CD8-positive, alpha-beta memory T cell (primary cell): ENCODE results near the gene GRHPR. TPM values are rescaled to one million over a fixed set of nuclear protein-coding genes. Genes with fewer than 3 reads are reported as not detected.

ENCODE experiments used
- CTCF ChIA-PET: fragments of 350-600 bp; sonication (Branson Sonifier 250); formaldehyde crosslinking; loops from one replicate; lab custom pipeline; 2021; ENCODE audit warnings: antibody characterized with exemption; lab: Charles Lee
- POLR2A ChIA-PET: fragments of 350-600 bp; sonication (Branson Sonifier 250); formaldehyde crosslinking; loops from one replicate; lab custom pipeline; 2021; ENCODE audit warnings: antibody characterized with exemption; lab: Charles Lee
- DNase-seq, 5 donors: peaks; one replicate each; pipeline versions ENCODE4 v3.0.0 to v3.0.0-alpha.2; 2020 to 2022; ENCODE audit warnings: mixed read lengths in 1 of 5
- H3K27ac ChIP-seq: one replicate; pipeline ENCODE4 v1.7.0; 2013; ENCODE audit warnings: low read depth, mild to moderate bottlenecking, low read length, moderate library complexity
- H3K27me3 ChIP-seq: 2 replicates; pipeline ENCODE4 v1.7.0; 2013; ENCODE audit warnings: low read length, mild to moderate bottlenecking; ENCODE audit not compliant: insufficient read depth, poor library complexity, severe bottlenecking
- H3K36me3 ChIP-seq: 2 replicates; pipeline ENCODE4 v1.7.0; 2013; ENCODE audit warnings: mild to moderate bottlenecking, low read length, moderate library complexity; ENCODE audit not compliant: insufficient read depth
- H3K4me1 ChIP-seq: 2 replicates; pipeline ENCODE4 v1.7.0; 2013; ENCODE audit warnings: mild to moderate bottlenecking, low read length, moderate library complexity; ENCODE audit not compliant: insufficient read depth
- H3K4me3 ChIP-seq: 2 replicates; pipeline ENCODE4 v1.7.0; 2013; ENCODE audit warnings: mild to moderate bottlenecking, low read length
- H3K9me3 ChIP-seq: 2 replicates; pipeline ENCODE4 v1.7.0; 2013; ENCODE audit warnings: mild to moderate bottlenecking, low read length
- H3K27ac Mint-ChIP-seq, 8 donors: one replicate each; pipeline ENCODE4 v1.8.0; 2020 to 2021; ENCODE audit warnings: mixed read lengths in 8 of 8, mild to moderate bottlenecking in 6 of 8, inconsistent platforms in 3 of 8, moderate library complexity in 3 of 8
- H3K27me3 Mint-ChIP-seq, 2 donors: one replicate each; pipeline ENCODE4 v1.8.0; 2020 to 2021; ENCODE audit warnings: mixed read lengths in 2 of 2, mild to moderate bottlenecking in 1 of 2, moderate library complexity in 1 of 2
- H3K36me3 Mint-ChIP-seq, 3 donors: one replicate each; pipeline ENCODE4 v1.8.0; 2020 to 2021; ENCODE audit warnings: mixed read lengths in 3 of 3, inconsistent platforms in 1 of 3, mild to moderate bottlenecking in 1 of 3
- H3K4me1 Mint-ChIP-seq, 3 donors: one replicate each; pipeline ENCODE4 v1.8.0; 2020 to 2021; ENCODE audit warnings: mixed read lengths in 3 of 3, inconsistent platforms in 1 of 3, mild to moderate bottlenecking in 1 of 3
- H3K4me3 Mint-ChIP-seq, 7 donors: one replicate each; pipeline ENCODE4 v1.8.0; 2020 to 2021; ENCODE audit warnings: mixed read lengths in 7 of 7, mild to moderate bottlenecking in 6 of 7, moderate library complexity in 4 of 7, inconsistent platforms in 2 of 7
- H3K9me3 Mint-ChIP-seq, 5 donors: one replicate each; pipeline ENCODE4 v1.8.0; 2020 to 2022; ENCODE audit warnings: mixed read lengths in 5 of 5, mild to moderate bottlenecking in 3 of 5, moderate library complexity in 2 of 5, inconsistent platforms in 1 of 5
- polyA plus RNA-seq: library from polyadenylated mRNA; unstranded; fragments of 300-500 nt; fragmentation: Illumina TruSeq; gene quantifications from one replicate; pipeline ENCODE4 v1.2.3, GENCODE V29; 2021
- total RNA-seq, 2 experiments: library from RNA; stranded (reverse); gene quantifications; one replicate each; pipeline ENCODE4 v1.2.3, GENCODE V29; 2021

GRHPR gene
- total and polyA plus RNA-seq, 3 experiments from 2014 or later: 77.4 to 94.1 (median 87.4) TPM

DNA sequence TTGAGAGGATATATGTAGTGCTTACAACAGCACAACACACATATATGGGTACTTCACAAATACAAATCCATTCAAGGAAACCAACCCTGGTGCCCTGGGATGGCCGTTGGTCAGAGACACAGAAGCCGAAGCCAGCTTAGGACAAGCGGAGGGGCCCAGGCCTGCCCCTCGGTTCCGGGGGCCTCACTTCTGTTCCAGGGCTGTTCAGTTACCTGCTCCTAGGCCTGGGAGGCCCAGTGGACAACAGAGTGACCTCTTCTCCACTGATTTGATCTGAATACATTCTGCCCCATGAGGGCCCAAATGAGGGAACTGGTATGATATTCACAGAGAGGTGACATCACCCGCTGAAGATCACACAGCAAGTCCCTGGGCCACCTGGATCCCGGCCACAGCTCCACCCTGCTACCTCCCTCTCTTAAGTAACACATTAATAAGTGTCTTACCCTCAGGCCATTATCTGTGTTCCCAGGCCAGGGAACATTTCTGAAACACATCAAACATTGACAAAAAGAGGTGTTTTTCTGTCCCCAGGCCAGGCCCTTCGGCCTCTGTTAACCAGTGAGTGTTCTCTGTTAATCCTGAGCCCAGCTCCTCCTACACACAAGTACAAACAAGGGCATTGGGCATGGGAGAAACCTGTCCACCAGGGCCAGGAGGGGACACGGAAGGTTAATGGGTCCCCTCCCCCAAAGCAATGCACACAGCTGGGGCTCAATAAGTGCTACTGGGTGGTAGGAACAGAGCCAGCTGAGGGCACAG is 4.5 kb upstream of the GRHPR start:
- Histone ChIP-seq H3K27ac (no peak overlapping the region), H3K4me3 (no peak overlapping the region), H3K36me3 (no peaks in the 10 kb centered on the region), H3K4me1 (peaks cover 10% of the 10 kb centered on the region), H3K9me3 (no peaks in the 10 kb centered on the region), H3K27me3 (no peaks in the 10 kb centered on the region)
- H3K36me3 Mint-ChIP-seq: peaks cover 0 to 6% (median 2%) of the 10 kb centered on the region in 3 donors
- DNase-seq: no peak
- POLR2A ChIA-PET: no interaction called here
- H3K9me3 Mint-ChIP-seq: no peaks in the 10 kb centered on the region
- H3K4me3 Mint-ChIP-seq: peak overlapping the region in 1 of 7 donors; percentile 13
- H3K27ac Mint-ChIP-seq: peak overlapping the region in 1 of 8 donors; percentile 79
- peaks cover 16 to 20% (median 19%) of the 10 kb centered on the region in 3 donors for H3K4me1 Mint-ChIP-seq
- CTCF ChIA-PET: no interaction called here
- peaks cover 7% of the 10 kb centered on the region in 2 donors for H3K27me3 Mint-ChIP-seq

DNA sequence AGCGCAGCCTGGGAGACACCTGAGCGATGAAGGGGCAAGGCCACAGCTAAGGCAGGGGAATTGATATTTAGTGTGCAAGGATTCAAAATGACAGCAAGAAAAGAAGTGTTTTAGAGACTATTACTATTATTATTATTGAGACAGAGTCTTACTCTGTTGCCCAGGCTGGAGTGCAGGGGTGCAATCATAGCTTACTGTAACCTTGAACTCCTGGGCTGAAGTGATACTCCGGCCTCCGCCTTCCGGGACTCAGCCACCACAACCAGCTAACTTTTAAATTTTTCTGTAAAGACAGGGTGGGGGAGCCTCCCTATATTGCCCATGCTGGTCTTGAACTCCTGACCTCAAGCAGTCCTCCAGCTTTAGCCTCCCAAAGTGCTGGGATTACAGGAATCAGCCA is 3.3 kb upstream of the GRHPR start:
- H3K4me1 Mint-ChIP-seq: peaks cover 26 to 32% (median 30%) of the 10 kb centered on the region in 3 donors
- no peaks in the 10 kb centered on the region for H3K36me3 ChIP-seq
- H3K4me3 Mint-ChIP-seq: peak overlapping the region in 1 of 7 donors; percentile 70
- POLR2A ChIA-PET: no interaction called here
- no peaks in the 10 kb centered on the region for H3K9me3 ChIP-seq
- no peaks in the 10 kb centered on the region for H3K9me3 Mint-ChIP-seq
- H3K4me1 ChIP-seq: peaks cover 22% of the 10 kb centered on the region
- no peak for DNase-seq
- H3K4me3 ChIP-seq: no peak overlapping the region
- CTCF ChIA-PET: interaction anchor here (0.9 kb wide), 1 partner anchor 175 kb away, joined by 3 read pairs; no protein-coding TSS in a partner anchor
- peaks cover 6 to 7% of the 10 kb centered on the region in 2 donors for H3K27me3 Mint-ChIP-seq
- H3K36me3 Mint-ChIP-seq: peaks cover 0 to 6% (median 2%) of the 10 kb centered on the region in 3 donors
- H3K27me3 ChIP-seq: no peaks in the 10 kb centered on the region
- peak overlapping the region in 1 of 8 donors; percentile 79 for H3K27ac Mint-ChIP-seq
- no peak overlapping the region for H3K27ac ChIP-seq

DNA sequence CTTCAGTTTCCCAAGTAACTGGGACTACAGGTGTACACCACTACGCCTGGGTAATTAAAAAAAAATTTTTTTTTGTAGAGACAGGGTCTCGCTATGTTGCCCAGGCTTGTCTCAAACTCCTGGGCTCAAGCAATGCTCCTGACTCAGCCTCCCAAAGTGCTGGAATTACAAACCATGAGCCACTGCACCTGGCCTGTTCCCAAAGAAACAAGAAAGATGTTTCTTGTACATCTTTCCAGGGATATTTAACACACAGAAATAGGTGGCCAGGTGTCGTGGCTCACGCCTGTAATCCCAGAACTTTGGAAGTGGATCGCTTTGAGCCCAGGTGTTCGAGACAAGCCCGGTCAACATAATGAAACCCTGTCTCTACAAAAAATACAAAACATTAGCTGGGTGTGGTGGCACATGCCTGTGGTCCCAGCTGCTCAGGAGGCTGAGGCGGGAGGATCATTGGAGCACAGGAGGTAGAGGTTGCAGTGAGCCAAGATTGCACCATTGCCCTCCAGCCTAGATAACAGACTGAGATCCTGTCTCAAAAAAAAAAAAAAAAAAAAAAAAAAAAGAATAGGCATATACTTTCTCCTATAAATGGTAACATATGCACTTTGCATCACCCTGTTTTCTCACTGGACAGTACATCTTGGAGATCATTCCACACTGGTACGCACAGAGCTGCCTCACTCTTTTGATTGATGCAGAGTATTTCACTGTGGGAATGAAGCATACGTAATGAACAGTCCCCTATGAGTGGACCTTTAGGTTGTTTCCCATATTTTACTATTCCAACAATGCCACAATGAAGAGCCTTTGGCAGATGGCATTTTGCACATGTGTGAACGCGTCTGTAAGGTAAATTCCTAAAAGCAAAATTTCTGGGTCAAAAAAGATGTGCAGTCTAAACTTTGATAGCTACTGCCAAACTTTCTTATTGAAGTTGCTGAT is 2.0 kb upstream of the GRHPR start:
- no peaks in the 10 kb centered on the region for H3K9me3 ChIP-seq
- Mint-ChIP-seq H3K27me3 (peaks cover 0 to 3% of the 10 kb centered on the region in 2 donors), H3K27ac (no peak overlapping the region), H3K36me3 (peaks cover 0 to 6% (median 0%) of the 10 kb centered on the region in 3 donors), H3K4me1 (peaks cover 20 to 31% (median 23%) of the 10 kb centered on the region in 3 donors), H3K4me3 (peak overlapping the region in 2 of 7 donors; percentile 5 to 42), H3K9me3 (no peaks in the 10 kb centered on the region)
- ChIA-PET CTCF (no interaction called here), POLR2A (no interaction called here)
- H3K27me3 ChIP-seq: no peaks in the 10 kb centered on the region
- no peaks in the 10 kb centered on the region for H3K36me3 ChIP-seq
- no peak for DNase-seq
- H3K4me3 ChIP-seq: no peak overlapping the region
- H3K4me1 ChIP-seq: peaks cover 21% of the 10 kb centered on the region
- H3K27ac ChIP-seq: no peak overlapping the region

DNA sequence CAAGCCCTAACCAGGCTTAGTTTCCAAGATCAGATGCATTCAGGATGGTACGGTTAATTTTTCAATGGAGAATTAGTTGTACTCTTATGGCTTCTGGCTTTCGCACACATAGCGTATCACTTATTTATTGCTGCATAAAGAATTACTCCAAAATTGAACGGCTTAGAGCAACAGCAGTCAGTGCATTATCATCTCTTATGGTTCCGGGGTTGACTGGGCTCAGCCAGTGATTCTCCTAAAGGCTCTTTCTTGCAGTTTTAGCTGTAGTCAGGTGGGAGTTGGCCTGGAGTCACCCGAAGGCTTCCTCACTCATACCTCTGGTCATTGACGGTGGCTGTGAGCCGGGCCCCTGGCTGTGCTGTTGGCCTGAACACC is 595 bp upstream of the GRHPR start:
- peaks cover 0 to 17% (median 7%) of the 10 kb centered on the region in 3 donors for H3K36me3 Mint-ChIP-seq
- no peaks in the 10 kb centered on the region for H3K9me3 Mint-ChIP-seq
- H3K4me3 Mint-ChIP-seq: peak overlapping the region; percentile 93 to 99 (median 96)
- CTCF ChIA-PET: no interaction called here
- Histone ChIP-seq H3K4me1 (peaks cover 20% of the 10 kb centered on the region), H3K36me3 (peaks cover 7% of the 10 kb centered on the region), H3K4me3 (peak overlapping the region; percentile 73), H3K27ac (peak overlapping the region; percentile 82), H3K27me3 (no peaks in the 10 kb centered on the region), H3K9me3 (no peaks in the 10 kb centered on the region)
- peak overlapping the region; percentile 89 to 99 (median 95) for H3K27ac Mint-ChIP-seq
- H3K4me1 Mint-ChIP-seq: peaks cover 22 to 31% (median 30%) of the 10 kb centered on the region in 3 donors
- POLR2A ChIA-PET: no interaction called here
- H3K27me3 Mint-ChIP-seq: peaks cover 0 to 3% of the 10 kb centered on the region in 2 donors
- DNase-seq: no peak

DNA sequence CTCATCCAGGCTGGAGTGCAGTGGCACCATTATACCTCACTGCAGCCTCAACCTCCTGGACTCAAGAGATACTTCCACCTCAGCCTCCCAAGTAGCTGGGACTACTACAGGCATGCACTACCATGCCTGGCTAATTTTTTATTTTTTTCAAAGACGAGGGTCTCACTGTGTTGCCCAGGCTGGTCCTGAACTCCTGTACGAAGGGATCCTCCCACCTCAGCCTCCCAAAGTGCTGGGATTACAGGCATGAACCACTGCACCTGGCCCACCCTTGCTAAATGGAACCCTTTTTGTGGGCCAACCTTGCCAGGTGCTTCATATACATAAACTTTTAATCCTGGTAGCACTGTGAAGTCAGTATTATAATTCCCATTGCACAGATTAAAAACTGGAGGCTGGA is 1.0 kb downstream of the GRHPR start:
- POLR2A ChIA-PET: no interaction called here
- Mint-ChIP-seq H3K27me3 (peaks cover 0 to 3% of the 10 kb centered on the region in 2 donors), H3K4me3 (peak overlapping the region; percentile 93 to 99 (median 96)), H3K36me3 (peaks cover 0 to 34% (median 10%) of the 10 kb centered on the region in 3 donors), H3K27ac (peak overlapping the region in 7 of 8 donors; percentile 86 to 99 (median 95)), H3K4me1 (peaks cover 22 to 31% (median 30%) of the 10 kb centered on the region in 3 donors), H3K9me3 (no peaks in the 10 kb centered on the region)
- H3K27ac ChIP-seq: peak overlapping the region; percentile 82
- H3K27me3 ChIP-seq: no peaks in the 10 kb centered on the region
- peaks cover 7% of the 10 kb centered on the region for H3K36me3 ChIP-seq
- peaks cover 20% of the 10 kb centered on the region for H3K4me1 ChIP-seq
- H3K9me3 ChIP-seq: no peaks in the 10 kb centered on the region
- H3K4me3 ChIP-seq: peak overlapping the region; percentile 73
- CTCF ChIA-PET: no interaction called here
- DNase-seq: no peak

DNA sequence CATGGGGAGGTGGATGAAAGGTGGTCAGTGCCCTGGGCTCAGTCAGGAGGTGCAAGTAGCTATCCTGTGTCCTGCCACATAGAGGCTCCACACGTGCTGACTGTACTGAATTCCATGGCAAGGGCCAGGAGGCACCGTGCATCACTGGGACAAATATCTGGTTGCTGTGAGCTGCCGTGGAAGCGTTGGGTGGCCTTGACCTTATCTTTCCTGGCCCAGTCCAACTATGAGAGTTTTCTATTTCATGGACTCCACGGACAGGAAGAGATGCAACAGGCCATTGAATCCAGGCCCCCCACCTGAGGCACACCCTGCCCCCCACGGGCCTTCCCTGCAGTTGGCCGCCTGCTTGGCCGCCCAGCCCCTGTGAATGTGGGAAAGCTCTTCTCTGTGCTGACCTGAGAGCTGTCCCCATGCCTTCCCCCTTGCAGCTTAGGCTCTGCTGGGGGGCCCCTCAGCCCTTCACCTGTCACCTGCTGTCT is 1.7 kb downstream of the GRHPR start:
- H3K36me3 Mint-ChIP-seq: peaks cover 0 to 40% (median 11%) of the 10 kb centered on the region in 3 donors
- peak overlapping the region; percentile 65 to 97 (median 95) for H3K4me3 Mint-ChIP-seq
- POLR2A ChIA-PET: no interaction called here

DNA sequence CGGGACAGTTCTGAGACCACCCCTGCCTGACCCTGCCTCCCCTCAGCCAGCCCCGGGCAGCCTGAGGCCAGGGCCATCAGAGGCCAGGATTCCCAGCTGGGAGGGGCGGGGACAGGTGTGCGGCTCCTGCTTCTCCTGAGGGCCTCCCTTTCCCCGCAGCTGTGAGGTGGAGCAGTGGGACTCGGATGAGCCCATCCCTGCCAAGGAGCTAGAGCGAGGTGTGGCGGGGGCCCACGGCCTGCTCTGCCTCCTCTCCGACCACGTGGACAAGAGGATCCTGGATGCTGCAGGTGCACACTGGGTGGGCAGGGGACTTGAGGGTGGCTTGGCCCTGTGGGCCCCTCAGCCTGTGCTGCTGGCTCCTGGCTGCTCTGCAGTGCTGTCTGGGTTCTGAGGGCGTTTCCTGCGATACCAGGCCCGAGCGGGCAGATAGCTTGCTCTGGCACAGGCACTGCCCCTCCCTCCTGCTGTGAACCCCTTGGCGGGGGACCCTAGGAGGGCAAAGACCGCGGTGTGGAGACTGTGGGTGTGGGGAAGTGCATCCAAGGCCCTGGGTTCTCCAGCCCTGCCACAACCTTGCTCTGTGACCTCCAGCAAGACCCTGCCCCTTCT is 2.3 kb downstream of the GRHPR start:
- ChIA-PET CTCF (interaction anchor here (1.1 to 2.0 kb wide), 2 partner anchors 10 to 278 kb away, joined by 3 to 6 read pairs; no protein-coding TSS in a partner anchor), POLR2A (no interaction called here)
- H3K4me3 Mint-ChIP-seq: peak overlapping the region in 1 of 7 donors; percentile 65
- H3K36me3 Mint-ChIP-seq: peaks cover 0 to 43% (median 11%) of the 10 kb centered on the region in 3 donors
- H3K9me3 ChIP-seq: no peaks in the 10 kb centered on the region
- peaks cover 7% of the 10 kb centered on the region for H3K36me3 ChIP-seq
- H3K4me3 ChIP-seq: no peak overlapping the region
- peaks cover 20% of the 10 kb centered on the region for H3K4me1 ChIP-seq
- H3K27me3 Mint-ChIP-seq: no peaks in the 10 kb centered on the region
- no peaks in the 10 kb centered on the region for H3K27me3 ChIP-seq
- H3K27ac ChIP-seq: no peak overlapping the region
- peaks cover 22 to 31% (median 30%) of the 10 kb centered on the region in 3 donors for H3K4me1 Mint-ChIP-seq
- peak overlapping the region in 3 of 8 donors; percentile 17 to 38 (median 29) for H3K27ac Mint-ChIP-seq
- DNase-seq: no peak
- H3K9me3 Mint-ChIP-seq: no peaks in the 10 kb centered on the region

More for the DNA sequence above, 1.7 kb downstream of the GRHPR start:
- Histone ChIP-seq H3K4me1 (peaks cover 20% of the 10 kb centered on the region), H3K36me3 (peaks cover 7% of the 10 kb centered on the region), H3K9me3 (no peaks in the 10 kb centered on the region), H3K27ac (no peak overlapping the region), H3K4me3 (no peak overlapping the region), H3K27me3 (no peaks in the 10 kb centered on the region)
- DNase-seq: no peak
- H3K27me3 Mint-ChIP-seq: no peaks in the 10 kb centered on the region
- peaks cover 22 to 31% (median 30%) of the 10 kb centered on the region in 3 donors for H3K4me1 Mint-ChIP-seq
- CTCF ChIA-PET: interaction anchor here (1.1 to 2.0 kb wide), 2 partner anchors 9 to 278 kb away, joined by 3 to 6 read pairs; no protein-coding TSS in a partner anchor
- H3K9me3 Mint-ChIP-seq: no peaks in the 10 kb centered on the region
- H3K27ac Mint-ChIP-seq: peak overlapping the region in 6 of 8 donors; percentile 15 to 99 (median 92)
